ENCODE results near the gene ARFRP1. TPM values are rescaled to one million over a fixed set of nuclear protein-coding genes. Genes with fewer than 3 reads are reported as not detected.

ARFRP1 gene
- total RNA-seq, 1 experiment from 2014 or later, result 30.2 TPM

GRCh38 chr20:63734946-63735858, 27.4 kb upstream of the ARFRP1 start (continued):
- TF ChIP-seq, protein P1, sequence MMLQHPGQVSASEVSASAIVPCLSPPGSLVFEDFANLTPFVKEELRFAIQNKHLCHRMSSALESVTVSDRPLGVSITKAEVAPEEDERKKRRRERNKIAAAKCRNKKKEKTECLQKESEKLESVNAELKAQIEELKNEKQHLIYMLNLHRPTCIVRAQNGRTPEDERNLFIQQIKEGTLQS (CRISPR knock-in tag; conservative IDR thresholded peaks at IDR 0.05), result no peak
- no peak for TF ChIP-seq RORB (CRISPR knock-in tag; IDR thresholded peaks at IDR 0.05)
- TF ChIP-seq, protein P2, sequence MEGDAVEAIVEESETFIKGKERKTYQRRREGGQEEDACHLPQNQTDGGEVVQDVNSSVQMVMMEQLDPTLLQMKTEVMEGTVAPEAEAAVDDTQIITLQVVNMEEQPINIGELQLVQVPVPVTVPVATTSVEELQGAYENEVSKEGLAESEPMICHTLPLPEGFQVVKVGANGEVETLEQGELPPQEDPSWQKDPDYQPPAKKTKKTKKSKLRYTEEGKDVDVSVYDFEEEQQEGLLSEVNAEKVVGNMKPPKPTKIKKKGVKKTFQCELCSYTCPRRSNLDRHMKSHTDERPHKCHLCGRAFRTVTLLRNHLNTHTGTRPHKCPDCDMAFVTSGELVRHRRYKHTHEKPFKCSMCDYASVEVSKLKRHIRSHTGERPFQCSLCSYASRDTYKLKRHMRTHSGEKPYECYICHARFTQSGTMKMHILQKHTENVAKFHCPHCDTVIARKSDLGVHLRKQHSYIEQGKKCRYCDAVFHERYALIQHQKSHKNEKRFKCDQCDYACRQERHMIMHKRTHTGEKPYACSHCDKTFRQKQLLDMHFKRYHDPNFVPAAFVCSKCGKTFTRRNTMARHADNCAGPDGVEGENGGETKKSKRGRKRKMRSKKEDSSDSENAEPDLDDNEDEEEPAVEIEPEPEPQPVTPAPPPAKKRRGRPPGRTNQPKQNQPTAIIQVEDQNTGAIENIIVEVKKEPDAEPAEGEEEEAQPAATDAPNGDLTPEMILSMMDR (IDR thresholded peaks at IDR 0.05), result no peak

- no peak for DNase-seq (ENCODE audit: low spot score)
- Mint-ChIP-seq H3K27me3 (ENCODE audit: low read depth) (no peaks in the 10 kb centered on the region), H3K4me1 (no peaks in the 10 kb centered on the region), H3K27ac (no peak overlapping the region; the same call in 1 of the 2 replicates), H3K9me3 (no peaks in the 10 kb centered on the region), H3K36me3 (peaks cover 8% of the 10 kb centered on the region; the same call in 1 of the 2 replicates), H3K4me3 (no peak overlapping the region)
- ATAC-seq, result no peak
- ChIA-PET POLR2A (no interaction called here), CTCF (interaction anchor here (3.1 kb wide), 1 partner anchor 41 kb away, joined by 14 read pairs; no protein-coding TSS in a partner anchor)
- TF ChIP-seq ZNF121 (CRISPR knock-in tag; IDR thresholded peaks at IDR 0.05) (no peak), GABPB1 (CRISPR knock-in tag; IDR thresholded peaks at IDR 0.05) (no peak), KAT7 (CRISPR knock-in tag; IDR thresholded peaks at IDR 0.05; ENCODE audit: borderline replicate concordance) (no peak), NR3C1 (CRISPR knock-in tag; conservative IDR thresholded peaks at IDR 0.05; ENCODE audit: low read depth) (no peak), AFF4 (CRISPR knock-in tag; IDR thresholded peaks at IDR 0.05; ENCODE audit: borderline replicate concordance) (no peak), FOXP4 (CRISPR knock-in tag; IDR thresholded peaks at IDR 0.05) (no peak), ZNF396 (CRISPR knock-in tag; IDR thresholded peaks at IDR 0.05; ENCODE audit: borderline replicate concordance) (no peak), ARID4B (CRISPR knock-in tag; IDR thresholded peaks at IDR 0.05; ENCODE audit: borderline replicate concordance) (no peak), CREB1 (CRISPR knock-in tag; IDR thresholded peaks at IDR 0.05) (no peak), ZBTB21 (CRISPR knock-in tag; IDR thresholded peaks at IDR 0.05; ENCODE audit: borderline replicate concordance) (no peak), CBFB (CRISPR knock-in tag; IDR thresholded peaks at IDR 0.05; ENCODE audit: low read depth) (no peak), ELF4 (CRISPR knock-in tag; IDR thresholded peaks at IDR 0.05; ENCODE audit: low read depth) (no peak), FOXP1 (CRISPR knock-in tag; IDR thresholded peaks at IDR 0.05; ENCODE audit: borderline replicate concordance) (no peak)
- TF ChIP-seq, protein P3, sequence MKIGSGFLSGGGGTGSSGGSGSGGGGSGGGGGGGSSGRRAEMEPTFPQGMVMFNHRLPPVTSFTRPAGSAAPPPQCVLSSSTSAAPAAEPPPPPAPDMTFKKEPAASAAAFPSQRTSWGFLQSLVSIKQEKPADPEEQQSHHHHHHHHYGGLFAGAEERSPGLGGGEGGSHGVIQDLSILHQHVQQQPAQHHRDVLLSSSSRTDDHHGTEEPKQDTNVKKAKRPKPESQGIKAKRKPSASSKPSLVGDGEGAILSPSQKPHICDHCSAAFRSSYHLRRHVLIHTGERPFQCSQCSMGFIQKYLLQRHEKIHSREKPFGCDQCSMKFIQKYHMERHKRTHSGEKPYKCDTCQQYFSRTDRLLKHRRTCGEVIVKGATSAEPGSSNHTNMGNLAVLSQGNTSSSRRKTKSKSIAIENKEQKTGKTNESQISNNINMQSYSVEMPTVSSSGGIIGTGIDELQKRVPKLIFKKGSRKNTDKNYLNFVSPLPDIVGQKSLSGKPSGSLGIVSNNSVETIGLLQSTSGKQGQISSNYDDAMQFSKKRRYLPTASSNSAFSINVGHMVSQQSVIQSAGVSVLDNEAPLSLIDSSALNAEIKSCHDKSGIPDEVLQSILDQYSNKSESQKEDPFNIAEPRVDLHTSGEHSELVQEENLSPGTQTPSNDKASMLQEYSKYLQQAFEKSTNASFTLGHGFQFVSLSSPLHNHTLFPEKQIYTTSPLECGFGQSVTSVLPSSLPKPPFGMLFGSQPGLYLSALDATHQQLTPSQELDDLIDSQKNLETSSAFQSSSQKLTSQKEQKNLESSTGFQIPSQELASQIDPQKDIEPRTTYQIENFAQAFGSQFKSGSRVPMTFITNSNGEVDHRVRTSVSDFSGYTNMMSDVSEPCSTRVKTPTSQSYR (CRISPR knock-in tag; IDR thresholded peaks at IDR 0.05), result no peak
Observed at GRCh38 chr20:63734111-63734945, 26.6 kb upstream of the ARFRP1 start.
